GM12878 (cell line): ENCODE data around the gene ELL. TPM values are rescaled to one million over a fixed set of nuclear protein-coding genes. Genes with fewer than 3 reads are reported as not detected.

ENCODE experiments used
- ATAC-seq: fragments of 200-7000 bp; cut with Tn5 transposase; 3 replicates; pipeline ENCODE4 v1.9.1; 2020; ENCODE audit warnings: mild to moderate bottlenecking, moderate library complexity
- BruUV-seq: library from RNA; stranded (reverse); fragments of 400-500 nt; replicated peaks from 2 replicates; lab custom pipeline; 2021; lab: Mats Ljungman, UMichigan
- CTCF ChIA-PET: fragments of 300-600 bp; sonication (Branson Sonifier 250); formaldehyde crosslinking; extraction: SDS; loops from one replicate; lab custom pipeline; 2021; ENCODE audit warnings: inconsistent platforms; lab: Yijun Ruan, JAX
- POLR2A ChIA-PET: fragments of 350-600 bp; formaldehyde crosslinking; extraction: SDS; loops from one replicate; lab custom pipeline; 2021; ENCODE audit warnings: inconsistent platforms; lab: Charles Lee
- RAD21 ChIA-PET: fragments of 300-600 bp; sonication (Branson Sonifier 250); formaldehyde crosslinking; loops from one replicate; lab custom pipeline; 2023; ENCODE audit warnings: antibody characterized with exemption; ENCODE audit not compliant: unreplicated experiment; lab: Charles Lee
- SMC1A ChIA-PET: fragments of 300-600 bp; sonication (Branson Sonifier 250); formaldehyde crosslinking; loops from one replicate; lab custom pipeline; 2023; ENCODE audit not compliant: unreplicated experiment, uncharacterized antibody; lab: Charles Lee
- DNase-seq: peaks from one replicate; pipeline ENCODE4 v3.0.0-alpha.2; 2011; ENCODE audit warnings: low read depth, low spot score
- FAIRE-seq: peaks from 3 replicates; lab custom pipeline; 2011; peaks lifted over from hg19 to GRCh38; lab: Jason Lieb, UNC
- H2AFZ ChIP-seq: 2 replicates; pipeline ENCODE4 v1.6.0; 2011; ENCODE audit warnings: low read depth, low read length, control low read depth; ENCODE audit not compliant: control insufficient read depth
- H3K27ac ChIP-seq: 2 replicates; pipeline ENCODE4 v1.5.1; 2011; ENCODE audit warnings: control low read depth; ENCODE audit not compliant: control insufficient read depth, insufficient read depth
- H3K27me3 ChIP-seq, 2 experiments: replicated peaks in 1 of 2; 2 replicates each; pipeline versions ENCODE4 v1.6.0 to v1.6.1; 2011; ENCODE audit warnings: low read length in 1 of 2; ENCODE audit not compliant: control insufficient read depth in 2 of 2, insufficient read depth in 2 of 2
- H3K36me3 ChIP-seq, 2 experiments: 2 replicates each; pipeline ENCODE4 v1.5.1; 2011; ENCODE audit warnings: low read length in 1 of 2; ENCODE audit not compliant: control insufficient read depth in 2 of 2, insufficient read depth in 2 of 2
- H3K4me1 ChIP-seq: 2 replicates; pipeline ENCODE4 v1.6.1; 2011; ENCODE audit warnings: mild to moderate bottlenecking, low read length, moderate library complexity, mixed read lengths; ENCODE audit not compliant: control insufficient read depth, insufficient read depth
- H3K4me2 ChIP-seq: 2 replicates; pipeline ENCODE4 v1.6.0; 2011; ENCODE audit warnings: control low read depth; ENCODE audit not compliant: control insufficient read depth, insufficient read depth
- H3K4me3 ChIP-seq: fragments of 200-600 bp; sonication (generic); 2 replicates; pipeline ENCODE4 v1.5.1; 2016
- H3K79me2 ChIP-seq: 2 replicates; pipeline ENCODE4 v1.6.0; 2011; ENCODE audit warnings: low read length; ENCODE audit not compliant: control insufficient read depth, insufficient read depth
- H3K9ac ChIP-seq: 2 replicates; pipeline ENCODE4 v1.8.0; 2011; ENCODE audit warnings: low read length, control low read depth, mixed read lengths; ENCODE audit not compliant: control insufficient read depth, insufficient read depth
- H3K9me3 ChIP-seq: replicated peaks from 3 replicates; pipeline ENCODE4 v1.5.1; 2011; ENCODE audit warnings: mild to moderate bottlenecking, low read length; ENCODE audit not compliant: control insufficient read depth, insufficient read depth
- H4K20me1 ChIP-seq: 2 replicates; pipeline ENCODE4 v1.6.0; 2011; ENCODE audit not compliant: control insufficient read depth, insufficient read depth
- BMI1 ChIP-seq: fragments of 450-650 bp; IDR thresholded peaks from 2 replicates; pipeline ENCODE4 v1.6.1; 2016; ENCODE audit warnings: mild to moderate bottlenecking, moderate library complexity, borderline replicate concordance
- CHD2 ChIP-seq: IDR thresholded peaks from 2 replicates; pipeline ENCODE4 v1.6.1; 2011; ENCODE audit warnings: low read depth, low read length, improper control_type of control experiment, borderline replicate concordance
- GATAD2B ChIP-seq: fragments of 450-650 bp; conservative IDR thresholded peaks from 2 replicates; pipeline ENCODE4 v1.6.1; 2017; ENCODE audit warnings: low read depth, mild to moderate bottlenecking, moderate library complexity
- HDAC2 ChIP-seq: fragments of 200-600 bp; sonication (generic); IDR thresholded peaks from 2 replicates; pipeline ENCODE4 v1.6.1; 2017
- NR2C1 ChIP-seq: fragments of 450-650 bp; IDR thresholded peaks from 2 replicates; pipeline ENCODE4 v1.6.1; 2017; ENCODE audit warnings: antibody characterized with exemption, mild to moderate bottlenecking, moderate library complexity
- TCF3 ChIP-seq: IDR thresholded peaks from 2 replicates; pipeline ENCODE4 v1.6.1; 2012; ENCODE audit warnings: low read depth, mild to moderate bottlenecking, low read length, borderline replicate concordance; ENCODE audit not compliant: insufficient read depth
- WGBS: methylation state at CpG from one replicate; pipeline ENCODE4 v1.1.6; 2016; ENCODE audit warnings: low lambda C conversion rate; ENCODE audit not compliant: insufficient replicate concordance, insufficient coverage; ENCODE audit errors: missing lambda C conversion rate; 5-methylcytosine and 5-hydroxymethylcytosine counted together
- in situ Hi-C: fragments of 300-500 bp; cut with MboI; formaldehyde crosslinking; loops from 9 replicates; pipeline ENCODE4 v1.14.3; 2018; ENCODE audit warnings: mixed read lengths
- intact Hi-C: fragments of 100-400 bp; cut with micrococcal nuclease; formaldehyde crosslinking; loops from one replicate; pipeline ENCODE4 v1.14.2; 2022; ENCODE audit not compliant: unreplicated experiment
- polyA plus RNA-seq, 11 experiments: library from polyadenylated mRNA; depleted of rRNA in 4 of 11; unstranded in 6 of 11; stranded (reverse) in 5 of 11; fragments of >200 nt; fragmentation: Nextera tagmentation in 4 of 11; fragmentation: Illumina TruSeq in 1 of 11; extraction: Ambion mirVana in 4 of 11; extraction: Trizol in 1 of 11; gene quantifications; 1 replicate in 1 of 11; 2 replicates in 10 of 11; pipeline versions ENCODE4 v1.2.1 to v1.2.3, GENCODE V29; 2011 to 2016; ENCODE audit warnings: inconsistent platforms in 2 of 11, missing spikeins in 2 of 11, low read depth in 1 of 11
- total RNA-seq, 4 experiments: library from RNA; depleted of rRNA in 3 of 4; stranded (reverse); fragments of >200 nt in 3 of 4; fragmentation: Illumina TruSeq in 1 of 4; extraction: Trizol in 1 of 4; gene quantifications; 2 replicates each; pipeline versions ENCODE4 v1.2.1 to v1.2.3, GENCODE V29; 2013 to 2021
- TF ChIP-seq, protein P1 (sequence below): IDR thresholded peaks from 2 replicates; pipeline ENCODE4 v1.6.1; 2012; ENCODE audit warnings: low read depth, low read length, improper control_type of control experiment
- TF ChIP-seq, protein P2 (sequence below): fragments of 450-650 bp; IDR thresholded peaks from 2 replicates; pipeline ENCODE4 v1.6.1; 2017; ENCODE audit warnings: mild to moderate bottlenecking

Gene ELL
- total and polyA plus RNA-seq, 10 of the 15 experiments (the other 5 are each of a cell fraction or from before 2014, with no cell fraction given): 0.91 to 25.0 (median 9.1) TPM

DNA sequence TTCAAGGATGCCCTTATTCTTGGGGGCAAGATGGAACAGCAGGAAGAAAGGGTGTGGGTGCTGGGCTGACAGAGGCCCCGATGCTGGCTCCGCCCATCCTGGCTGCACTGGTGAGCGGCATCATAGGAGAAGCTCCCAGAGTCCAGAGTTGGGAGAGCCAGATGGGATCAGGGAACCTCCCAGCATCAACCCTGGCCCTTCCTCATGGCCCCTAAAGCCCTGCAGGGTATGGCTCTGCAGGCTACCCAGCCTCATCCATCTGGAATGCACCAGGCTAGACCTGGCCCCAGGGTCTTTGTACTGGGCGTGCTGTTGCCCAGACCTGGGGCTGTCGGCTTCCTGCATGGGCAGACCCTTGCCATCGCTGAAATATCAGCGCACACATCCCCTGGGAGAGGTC is 7.9 kb upstream of the ELL start:
- Histone ChIP-seq H3K4me2 (no peak overlapping the region), H3K79me2 (no peaks in the 10 kb centered on the region), H4K20me1 (no peaks in the 10 kb centered on the region), H3K4me1 (no peaks in the 10 kb centered on the region), H3K9ac (no peak overlapping the region), H2AFZ (no peak overlapping the region), H3K4me3 (no peak overlapping the region), H3K36me3 (peaks cover 2 to 3% of the 10 kb centered on the region in 2 experiments; a peak in 3 of 4 replicates), H3K27ac (no peak overlapping the region), H3K27me3 (no peaks in the 10 kb centered on the region), H3K9me3 (no peaks in the 10 kb centered on the region)
- RAD21 ChIA-PET: interaction anchor here (1.2 kb wide), 1 partner anchor 27 kb away, joined by 6 read pairs; the partner anchor contains the start of gene KXD1
- POLR2A ChIA-PET: no interaction called here
- CTCF ChIA-PET: no interaction called here
- in situ Hi-C loops: no loop called here
- no peak for DNase-seq
- FAIRE-seq: no peak
- no TSS peak for BruUV-seq
- ATAC-seq: no peak
- intact Hi-C loops: no loop called here
- no peak for TF ChIP-seq CHD2
- TF ChIP-seq, protein P1, sequence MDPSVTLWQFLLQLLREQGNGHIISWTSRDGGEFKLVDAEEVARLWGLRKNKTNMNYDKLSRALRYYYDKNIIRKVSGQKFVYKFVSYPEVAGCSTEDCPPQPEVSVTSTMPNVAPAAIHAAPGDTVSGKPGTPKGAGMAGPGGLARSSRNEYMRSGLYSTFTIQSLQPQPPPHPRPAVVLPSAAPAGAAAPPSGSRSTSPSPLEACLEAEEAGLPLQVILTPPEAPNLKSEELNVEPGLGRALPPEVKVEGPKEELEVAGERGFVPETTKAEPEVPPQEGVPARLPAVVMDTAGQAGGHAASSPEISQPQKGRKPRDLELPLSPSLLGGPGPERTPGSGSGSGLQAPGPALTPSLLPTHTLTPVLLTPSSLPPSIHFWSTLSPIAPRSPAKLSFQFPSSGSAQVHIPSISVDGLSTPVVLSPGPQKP: no peak
- TF ChIP-seq NR2C1: no peak
- SMC1A ChIA-PET: no interaction called here
- WGBS: 85% methylated on average over 7 of the region's 7 CpGs

DNA sequence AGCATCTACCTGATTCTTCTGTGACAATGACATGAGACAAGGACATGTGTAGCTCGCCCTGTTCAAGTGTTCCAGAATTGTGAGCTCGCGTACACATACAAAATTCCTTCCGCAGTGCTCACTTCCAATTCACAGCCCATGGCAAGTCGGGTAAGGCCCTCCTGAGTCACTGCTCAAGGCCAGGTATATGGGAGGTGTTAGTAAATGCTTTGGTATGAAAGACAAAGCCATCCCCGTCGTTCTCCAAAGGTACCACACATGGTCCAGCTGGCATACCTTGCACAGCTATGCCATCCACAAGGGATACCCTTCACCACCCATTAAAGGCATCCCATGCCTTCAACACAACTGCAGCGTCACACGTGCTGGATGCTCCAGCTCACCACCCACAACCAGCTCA is 4.4 kb upstream of the ELL start:
- intact Hi-C loops: no loop called here
- FAIRE-seq: no peak
- POLR2A ChIA-PET: interaction anchor here (1.6 kb wide), 1 partner anchor 18 kb away, joined by 4 read pairs; the partner anchor contains the start of gene FKBP8

More for the DNA sequence above, 4.4 kb upstream of the ELL start:
- Histone ChIP-seq H3K27me3 (no peaks in the 10 kb centered on the region), H3K79me2 (peaks cover 6% of the 10 kb centered on the region), H3K9ac (no peak overlapping the region), H3K9me3 (no peaks in the 10 kb centered on the region), H3K36me3 (no peaks in the 10 kb centered on the region), H3K4me3 (no peak overlapping the region), H4K20me1 (no peaks in the 10 kb centered on the region), H2AFZ (no peak overlapping the region), H3K4me1 (no peaks in the 10 kb centered on the region), H3K4me2 (no peak overlapping the region), H3K27ac (no peak overlapping the region)
- in situ Hi-C loops: no loop called here
- BruUV-seq: no TSS peak
- no peak for DNase-seq
- RAD21 ChIA-PET: interaction anchor here (0.9 kb wide), 1 partner anchor 113 kb away, joined by 4 read pairs; no protein-coding TSS in a partner anchor
- no peak for TF ChIP-seq HDAC2
- TF ChIP-seq, protein P2, sequence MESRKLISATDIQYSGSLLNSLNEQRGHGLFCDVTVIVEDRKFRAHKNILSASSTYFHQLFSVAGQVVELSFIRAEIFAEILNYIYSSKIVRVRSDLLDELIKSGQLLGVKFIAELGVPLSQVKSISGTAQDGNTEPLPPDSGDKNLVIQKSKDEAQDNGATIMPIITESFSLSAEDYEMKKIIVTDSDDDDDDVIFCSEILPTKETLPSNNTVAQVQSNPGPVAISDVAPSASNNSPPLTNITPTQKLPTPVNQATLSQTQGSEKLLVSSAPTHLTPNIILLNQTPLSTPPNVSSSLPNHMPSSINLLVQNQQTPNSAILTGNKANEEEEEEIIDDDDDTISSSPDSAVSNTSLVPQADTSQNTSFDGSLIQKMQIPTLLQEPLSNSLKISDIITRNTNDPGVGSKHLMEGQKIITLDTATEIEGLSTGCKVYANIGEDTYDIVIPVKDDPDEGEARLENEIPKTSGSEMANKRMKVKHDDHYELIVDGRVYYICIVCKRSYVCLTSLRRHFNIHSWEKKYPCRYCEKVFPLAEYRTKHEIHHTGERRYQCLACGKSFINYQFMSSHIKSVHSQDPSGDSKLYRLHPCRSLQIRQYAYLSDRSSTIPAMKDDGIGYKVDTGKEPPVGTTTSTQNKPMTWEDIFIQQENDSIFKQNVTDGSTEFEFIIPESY: no peak
- TF ChIP-seq GATAD2B: no peak
- TF ChIP-seq BMI1: no peak
- no peak for TF ChIP-seq TCF3
- CTCF ChIA-PET: interaction anchor here (0.6 kb wide), 1 partner anchor 78 kb away, joined by 3 read pairs; no protein-coding TSS in a partner anchor
- no peak for ATAC-seq
- 61% methylated on average over 7 of the region's 9 CpGs for WGBS
- SMC1A ChIA-PET: no interaction called here
